ENCODE data around the gene C10orf62. TPM values are rescaled to one million over a fixed set of nuclear protein-coding genes. Genes with fewer than 3 reads are reported as not detected.
"Not testable (repeated sequence)": the region's sequence is repeated elsewhere in the genome, so short reads cannot be mapped to it uniquely, and the experiment has no call there.

Gene C10orf62
- total RNA-seq, 1 experiment from 2014 or later: not detected

DNA sequence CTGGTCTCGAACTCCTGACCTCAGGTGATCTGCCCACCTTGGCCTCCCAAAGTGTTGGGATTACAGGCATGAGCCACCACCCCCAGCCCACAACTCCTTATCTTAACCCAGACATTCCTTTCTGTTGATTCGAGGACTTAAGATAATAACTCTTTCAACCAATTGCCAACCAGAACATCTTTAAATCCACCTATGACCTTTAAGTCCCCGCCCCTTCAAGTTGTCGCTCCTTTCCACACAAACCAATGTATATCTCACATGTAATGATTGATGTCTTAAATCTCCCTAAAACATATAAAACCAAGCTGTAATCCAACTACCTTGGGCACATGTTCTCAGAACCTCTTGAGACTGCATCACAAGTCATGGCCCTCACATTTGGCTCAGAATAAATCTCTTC lies 24.7 kb upstream of the C10orf62 start:
- DNase-seq (ENCODE audit: low read depth): no peak

DNA sequence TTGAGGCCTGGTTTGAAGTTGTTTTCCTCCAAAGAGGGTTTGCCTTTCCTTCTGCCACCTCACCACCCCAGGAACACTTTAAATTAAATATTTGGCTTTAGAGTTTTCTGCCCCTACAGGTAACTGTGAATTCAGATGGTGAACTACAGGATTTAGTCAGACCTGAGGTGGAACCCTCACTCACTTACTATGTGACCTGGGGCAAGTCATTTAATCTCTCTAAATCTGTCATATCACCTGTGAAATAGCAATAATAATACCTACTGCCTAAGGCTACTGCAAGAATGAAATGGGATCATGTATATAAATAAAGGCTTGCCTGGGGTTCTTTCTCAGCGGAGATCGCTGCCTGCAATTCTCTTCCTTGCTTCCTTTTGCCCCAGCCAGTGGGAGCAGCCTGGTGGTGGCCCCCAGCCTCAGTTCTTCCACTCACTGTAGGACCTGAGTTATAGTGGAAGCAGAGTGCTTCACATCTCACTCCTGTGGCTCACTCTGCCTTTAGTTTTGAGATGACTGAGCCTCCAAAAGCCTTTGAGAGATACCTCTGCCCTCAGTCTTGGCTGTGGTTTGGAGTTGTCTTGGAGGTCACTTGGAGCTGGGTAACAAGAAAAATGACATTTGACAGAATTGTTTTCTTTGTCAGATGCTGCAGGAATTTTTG lies 23.1 kb upstream of the C10orf62 start:
- DNase-seq (ENCODE audit: low read depth): no peak

DNA sequence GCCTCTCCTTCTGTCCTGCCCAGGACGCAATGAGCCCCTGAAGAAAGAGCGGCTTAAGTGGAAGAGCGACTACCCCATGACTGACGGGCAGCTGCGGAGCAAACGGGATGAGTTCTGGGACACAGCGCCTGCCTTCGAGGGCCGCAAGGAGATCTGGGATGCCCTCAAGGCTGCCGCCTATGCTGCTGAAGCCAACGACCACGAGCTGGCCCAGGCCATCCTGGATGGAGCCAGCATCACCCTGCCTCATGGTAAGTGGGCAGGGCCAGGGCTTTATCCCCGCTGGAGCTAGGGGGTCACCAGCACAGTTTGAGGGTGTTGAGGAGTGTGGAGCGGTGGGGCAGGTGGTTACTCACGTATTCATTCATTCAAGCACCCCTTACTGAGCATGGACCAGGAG lies 21.6 kb upstream of the C10orf62 start:
- no peak for DNase-seq (ENCODE audit: low read depth)

DNA sequence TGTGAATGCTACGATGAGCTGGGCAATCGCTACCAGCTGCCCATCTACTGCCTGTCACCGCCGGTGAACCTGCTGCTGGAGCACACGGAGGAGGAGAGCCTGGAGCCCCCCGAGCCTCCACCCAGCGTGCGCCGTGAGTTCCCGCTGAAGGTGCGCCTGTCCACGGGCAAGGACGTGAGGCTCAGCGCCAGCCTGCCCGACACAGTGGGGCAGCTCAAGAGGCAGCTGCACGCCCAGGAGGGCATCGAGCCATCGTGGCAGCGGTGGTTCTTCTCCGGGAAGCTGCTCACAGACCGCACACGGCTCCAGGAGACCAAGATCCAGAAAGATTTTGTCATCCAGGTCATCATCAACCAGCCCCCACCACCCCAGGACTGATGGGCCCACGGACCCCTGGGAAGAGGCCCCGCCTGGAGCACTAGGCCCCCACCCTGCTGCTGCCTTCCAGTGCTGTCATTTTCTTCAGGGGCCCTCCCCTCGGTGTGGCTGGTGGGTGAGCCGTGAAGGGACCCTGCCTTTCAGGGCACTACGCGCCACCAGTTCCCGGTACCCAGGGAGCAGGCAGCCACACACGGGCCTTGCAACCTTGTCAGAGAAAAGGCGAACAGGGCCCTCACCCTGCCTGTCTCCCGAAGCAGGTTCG lies 19.3 kb upstream of the C10orf62 start:
- no peak for DNase-seq (ENCODE audit: low read depth)

DNA sequence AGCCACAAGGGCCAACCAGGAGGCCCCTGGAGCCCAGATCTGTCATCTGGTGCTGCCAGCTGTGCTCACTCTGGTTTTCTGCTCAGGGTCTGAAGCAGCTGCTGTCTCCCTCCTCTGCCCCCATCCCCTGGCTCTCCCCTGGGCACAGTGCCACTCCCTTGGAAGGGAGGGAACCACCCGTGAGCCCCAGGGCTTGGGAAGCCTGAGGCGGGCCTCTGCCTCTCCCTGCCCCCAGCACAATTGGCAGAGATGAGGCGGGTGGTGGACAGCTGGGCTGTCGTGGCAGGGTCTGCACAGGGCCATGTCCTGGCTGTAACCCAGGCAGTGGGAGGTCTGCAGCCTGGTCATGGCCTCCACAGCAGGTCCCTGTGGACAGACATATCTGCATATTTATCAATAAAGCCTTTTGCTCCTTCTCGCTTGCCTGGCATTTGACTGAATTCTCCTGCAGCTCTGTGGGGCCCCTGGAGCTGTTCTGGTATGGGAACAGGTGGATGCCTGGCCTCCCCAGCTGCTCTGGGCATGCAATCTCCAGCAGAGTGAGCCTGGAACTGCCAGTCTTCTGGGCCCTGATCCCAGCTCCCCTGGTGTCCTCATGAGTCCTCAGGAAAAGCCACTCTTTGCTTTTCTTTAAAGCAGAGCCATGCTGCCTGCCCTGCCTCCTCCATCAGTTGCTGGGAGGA lies 18.6 kb upstream of the C10orf62 start:
- DNase-seq (ENCODE audit: low read depth): no peak

DNA sequence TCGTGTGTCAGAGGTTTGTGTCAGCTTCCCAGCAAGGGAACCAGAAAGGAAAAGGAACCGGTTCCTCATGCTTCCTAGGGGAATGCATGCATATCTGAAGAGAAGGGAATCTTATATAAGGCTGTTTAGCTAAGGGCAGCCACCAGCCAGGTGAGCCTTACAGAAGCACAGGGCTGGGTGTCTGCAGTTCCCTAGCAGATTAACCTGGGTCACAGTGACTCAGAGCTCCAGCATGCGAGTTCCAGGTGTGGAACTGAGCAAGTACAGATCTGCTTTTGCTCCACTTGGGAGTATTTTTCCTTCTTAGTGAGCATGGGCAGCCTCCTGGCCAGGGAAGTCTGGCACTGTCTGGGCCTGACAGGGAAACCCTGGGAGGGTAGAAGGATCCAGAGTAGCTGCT lies 17.9 kb upstream of the C10orf62 start:
- no peak for DNase-seq (ENCODE audit: low read depth)

DNA sequence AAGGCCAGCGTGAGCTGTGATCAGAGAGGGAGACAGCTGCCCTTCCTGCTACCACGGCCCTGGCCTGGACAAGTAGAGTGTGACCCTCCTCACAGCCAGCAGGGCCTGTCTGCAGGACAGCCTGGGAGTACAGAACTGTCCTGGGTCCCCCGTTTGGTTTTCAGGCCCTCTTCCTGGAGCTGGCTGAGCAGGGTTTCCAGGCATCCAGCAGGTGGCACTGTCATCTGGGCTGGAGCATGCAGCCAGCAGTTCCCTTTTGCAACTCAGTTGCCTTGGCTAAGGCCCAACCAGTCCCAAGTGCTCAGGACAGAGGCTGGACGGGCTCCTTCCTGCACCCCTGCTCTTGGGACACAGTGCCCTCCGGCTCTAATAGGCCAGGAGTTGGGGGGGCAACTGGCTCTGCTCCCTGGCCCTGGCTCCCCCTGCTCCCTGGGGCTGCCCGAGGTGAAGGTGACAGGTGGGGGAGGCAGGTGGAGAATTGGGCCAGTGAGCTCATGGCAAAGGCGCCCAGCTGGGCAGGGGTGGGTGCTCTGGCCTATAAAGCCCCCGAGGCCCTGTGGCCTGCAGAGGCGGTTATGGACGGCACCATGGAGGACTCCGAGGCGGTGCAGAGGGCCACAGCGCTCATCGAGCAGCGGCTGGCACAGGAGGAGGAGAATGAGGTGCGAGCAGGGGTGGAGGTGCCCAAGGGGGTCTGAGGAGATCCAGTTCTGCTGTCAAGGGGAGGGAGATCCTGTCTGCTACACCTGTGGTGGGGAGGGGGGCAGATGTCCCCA lies 17.1 kb upstream of the C10orf62 start, which contains the start of gene ANKRD2:
Gene ANKRD2 (plus strand): TSS at position 566 of the 776 bp plus-strand sequence. CDS start 10 bp downstream, at position 576.
- peak; percentile 63 for DNase-seq (ENCODE audit: low read depth)

DNA sequence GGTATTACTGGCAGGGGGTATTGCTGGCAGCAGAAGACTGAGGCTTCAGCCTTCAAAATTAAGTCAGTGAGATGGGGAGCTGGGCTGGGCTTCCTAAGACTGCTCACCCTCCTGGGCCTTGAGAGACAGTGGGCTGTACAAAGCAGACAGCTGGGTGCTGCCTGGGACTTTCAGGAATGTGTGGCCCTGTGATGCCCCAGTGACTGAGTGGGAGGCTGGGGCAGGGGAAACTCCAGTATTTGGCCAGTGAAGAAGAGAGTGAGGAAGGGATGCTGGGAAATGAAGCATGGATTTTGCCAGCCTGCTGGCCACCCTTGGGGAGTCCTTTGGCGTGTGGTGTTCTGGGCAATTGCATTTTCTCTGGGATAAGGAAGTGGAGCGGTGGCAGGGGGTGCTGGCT lies 16.5 kb upstream of the C10orf62 start:
- DNase-seq (ENCODE audit: low read depth): no peak

DNA sequence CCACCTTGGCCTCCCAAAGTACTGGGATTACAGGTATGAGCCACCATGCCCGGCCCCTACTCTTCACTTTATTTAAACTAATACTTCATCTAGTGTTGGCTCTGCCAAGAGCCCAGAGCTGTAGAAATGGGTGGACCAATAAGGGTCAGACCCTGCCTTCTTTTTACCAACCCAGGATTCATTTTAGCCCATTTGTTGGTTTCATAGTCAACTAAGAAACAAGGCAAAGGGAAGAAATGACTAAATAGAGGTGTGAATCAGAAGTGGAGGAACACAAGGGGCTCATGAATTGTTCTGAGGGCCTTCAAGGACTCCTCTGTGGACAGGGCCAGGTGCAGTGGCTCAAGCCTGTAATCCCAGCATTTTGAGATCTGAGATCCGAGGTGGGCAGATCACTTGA lies 15.8 kb upstream of the C10orf62 start:
- DNase-seq (ENCODE audit: low read depth): no peak

DNA sequence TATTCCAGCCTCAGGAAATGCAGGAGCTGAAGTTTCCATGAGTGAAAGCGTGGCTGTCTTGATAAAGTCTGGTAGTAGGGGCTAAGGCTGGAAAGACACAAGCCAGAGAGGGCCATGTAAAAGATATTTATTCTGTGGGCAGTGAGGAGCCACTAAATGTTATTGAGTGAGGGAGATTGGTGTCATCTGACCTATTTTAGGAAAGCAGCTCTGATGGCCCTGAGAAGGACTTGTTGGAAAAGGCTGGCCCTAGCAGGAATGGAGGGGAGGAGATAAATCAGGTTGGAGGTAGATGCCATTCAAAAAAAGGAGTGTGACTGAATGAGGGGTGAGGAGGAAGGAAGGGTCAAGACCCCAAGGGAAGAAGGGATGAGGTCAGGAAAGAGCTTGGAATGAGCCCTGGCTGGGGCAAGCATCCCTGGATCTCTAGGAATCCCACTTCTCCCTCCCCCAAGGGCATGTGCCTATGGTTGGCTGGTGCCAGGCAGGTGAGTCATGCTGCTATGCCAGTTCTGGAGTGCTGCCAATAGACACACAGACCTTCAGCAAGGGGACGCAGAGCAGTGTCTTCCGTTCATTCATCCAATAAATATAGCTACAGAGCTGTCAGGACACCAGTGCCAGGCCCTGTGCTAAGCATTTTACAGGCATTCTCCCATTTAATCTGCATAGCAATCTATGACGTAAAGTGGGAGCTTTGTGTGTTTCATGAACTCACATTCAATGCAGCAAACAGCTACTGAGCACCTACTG lies 15.0 kb upstream of the C10orf62 start:
- peak; percentile 91 for DNase-seq (ENCODE audit: low read depth)

DNA sequence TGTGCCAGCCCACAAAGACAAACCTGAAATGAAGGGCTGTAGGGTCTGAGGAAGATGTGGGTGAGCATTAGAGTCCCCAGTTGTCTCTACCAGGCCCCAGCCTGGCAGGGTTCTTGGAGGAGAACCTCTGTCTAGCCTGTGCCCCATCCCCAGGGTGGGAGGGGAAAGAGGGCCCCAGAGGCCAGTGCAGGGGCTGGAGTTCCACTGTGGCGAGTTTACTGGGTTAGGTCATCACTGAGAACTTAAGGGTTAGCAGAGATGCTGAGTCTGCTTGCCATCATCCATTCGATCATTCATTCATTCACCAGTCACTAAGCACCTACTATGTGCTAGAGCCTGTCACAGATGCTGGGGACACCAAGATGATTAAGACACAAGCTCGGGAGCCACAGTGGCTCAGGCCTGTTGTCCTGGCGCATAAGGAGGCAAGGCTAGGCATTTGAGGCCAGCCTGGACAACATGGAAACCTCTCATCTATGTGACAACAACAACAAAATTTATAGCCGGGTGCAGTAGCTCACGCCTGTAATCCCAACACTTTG lies 14.3 kb upstream of the C10orf62 start:
- DNase-seq (ENCODE audit: low read depth): peak; percentile 11

DNA sequence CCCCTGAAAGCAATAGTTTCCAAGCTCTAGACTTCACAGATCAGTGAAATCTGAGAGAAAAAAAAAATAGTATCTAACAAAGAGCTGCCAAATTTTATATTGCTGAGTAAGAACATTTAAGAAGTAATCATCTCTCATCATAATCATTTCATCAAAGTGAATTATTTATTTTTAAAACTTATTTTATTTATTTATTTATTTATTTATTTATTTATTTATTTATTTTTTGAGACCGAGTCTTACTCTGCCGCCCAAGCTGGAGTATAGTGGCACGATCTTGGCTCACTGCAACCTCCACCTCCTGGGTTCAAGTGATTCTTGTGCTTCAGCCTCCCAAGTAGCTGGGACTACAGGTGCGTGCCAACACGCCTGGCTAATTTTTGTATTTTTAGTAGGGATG lies 13.0 kb upstream of the C10orf62 start:
- not testable (repeated sequence) for DNase-seq (ENCODE audit: low read depth)

DNA sequence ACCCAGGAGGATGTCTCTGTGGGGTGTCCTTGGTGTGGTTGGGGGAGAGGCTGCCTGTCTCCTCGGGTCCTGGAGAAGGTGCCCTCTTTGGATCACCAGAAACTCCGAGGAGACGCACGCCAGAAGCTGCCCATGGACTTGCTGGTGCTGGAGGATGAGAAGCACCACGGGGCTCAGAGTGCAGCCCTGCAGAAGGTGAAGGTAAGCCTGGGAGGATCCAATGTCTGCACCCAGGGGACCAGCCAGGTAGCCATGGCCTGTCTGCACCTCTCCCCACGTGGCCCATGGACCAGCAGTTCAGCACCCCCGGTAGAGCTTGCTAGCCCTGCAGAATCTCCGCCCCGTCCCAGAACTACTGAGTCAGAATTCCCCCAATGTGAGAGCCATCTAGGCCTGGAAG lies 11.8 kb upstream of the C10orf62 start:
- DNase-seq (ENCODE audit: low read depth): no peak

DNA sequence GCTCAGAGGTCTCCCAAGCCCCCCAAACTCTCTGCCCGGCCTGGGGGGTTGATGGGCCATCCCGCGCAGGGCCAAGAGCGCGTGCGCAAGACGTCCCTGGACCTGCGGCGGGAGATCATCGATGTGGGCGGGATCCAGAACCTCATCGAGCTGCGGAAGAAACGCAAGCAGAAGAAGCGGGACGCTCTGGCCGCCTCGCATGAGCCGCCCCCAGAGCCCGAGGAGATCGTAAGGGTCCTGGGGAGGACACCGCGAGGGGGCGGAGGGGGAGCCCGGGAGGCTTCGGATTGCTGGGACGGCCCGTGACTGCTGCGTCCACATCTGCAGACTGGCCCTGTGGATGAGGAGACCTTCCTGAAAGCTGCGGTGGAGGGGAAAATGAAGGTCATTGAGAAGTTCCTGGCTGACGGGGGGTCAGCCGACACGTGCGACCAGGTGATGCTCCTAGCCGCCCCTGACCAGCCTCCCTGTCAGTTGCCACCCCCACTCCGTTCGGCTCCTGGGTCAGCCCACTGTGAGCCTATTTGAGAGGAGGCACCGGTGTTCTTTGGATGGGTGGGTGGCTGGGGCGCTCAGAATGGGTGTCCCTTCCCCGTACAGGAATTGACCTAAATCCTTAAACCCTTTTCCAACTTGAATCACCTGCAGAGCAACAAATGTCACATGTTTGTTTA lies 11.2 kb upstream of the C10orf62 start:
- no peak for DNase-seq (ENCODE audit: low read depth)

DNA sequence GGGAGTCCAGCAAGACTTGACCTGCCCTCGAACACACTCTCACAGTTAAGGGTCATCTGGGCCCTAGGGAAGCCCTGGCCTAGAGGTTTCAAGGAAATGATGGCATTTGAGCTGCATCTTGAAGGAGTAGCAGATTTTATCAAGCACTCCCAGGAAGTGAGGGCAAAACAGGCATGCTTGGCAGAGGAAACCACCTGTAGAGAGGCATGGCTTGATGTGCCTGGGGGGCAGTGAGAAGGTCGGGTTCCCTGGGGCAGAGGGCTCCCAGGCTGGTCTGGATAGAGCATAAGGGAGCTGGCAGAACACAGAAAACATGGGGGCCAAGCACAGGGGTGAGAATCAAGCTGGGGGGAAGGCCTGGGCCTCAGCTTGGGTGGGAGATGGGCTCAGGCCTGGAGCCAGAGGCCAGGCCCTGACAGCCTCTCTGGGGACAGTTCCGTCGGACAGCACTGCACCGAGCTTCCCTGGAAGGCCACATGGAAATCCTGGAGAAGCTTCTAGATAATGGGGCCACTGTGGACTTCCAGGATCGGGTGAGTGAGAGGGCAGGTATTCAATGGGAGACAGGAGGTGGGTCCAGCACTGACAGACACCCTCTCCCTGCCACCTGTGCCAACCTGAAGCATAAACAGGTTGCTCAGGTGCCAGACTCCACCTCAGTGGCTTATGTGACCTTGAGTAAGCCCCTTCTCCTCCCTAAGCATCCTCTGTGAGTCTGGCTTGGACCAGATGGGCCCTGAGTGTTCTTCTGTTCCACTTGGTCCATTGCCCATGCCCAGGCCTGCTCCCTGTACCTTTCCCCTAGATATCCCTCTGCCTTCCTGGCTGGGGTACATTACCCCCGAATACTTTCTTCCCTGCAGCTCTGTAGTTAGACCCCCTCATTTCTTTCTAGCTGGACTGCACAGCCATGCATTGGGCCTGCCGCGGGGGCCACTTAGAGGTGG lies 8.8 kb upstream of the C10orf62 start:
- no peak for DNase-seq (ENCODE audit: low read depth)

DNA sequence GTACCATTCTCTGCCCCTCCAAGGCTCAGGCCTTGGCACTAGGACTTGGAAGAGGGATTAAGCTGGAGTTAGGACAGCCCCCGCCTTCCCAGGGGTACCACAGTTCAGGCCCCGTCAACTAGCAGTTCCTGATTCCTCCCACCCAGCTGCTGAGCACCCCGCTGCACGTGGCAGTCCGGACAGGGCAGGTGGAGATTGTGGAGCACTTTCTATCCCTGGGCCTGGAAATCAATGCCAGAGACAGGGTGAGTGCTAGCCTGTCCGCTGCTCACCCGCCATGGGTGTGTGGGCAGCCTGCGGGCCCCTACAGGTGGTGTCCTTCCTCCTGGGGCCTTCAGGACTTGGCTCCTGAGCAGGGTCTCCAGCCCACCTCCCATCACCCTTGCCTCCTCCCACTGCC lies 7.4 kb upstream of the C10orf62 start:
- DNase-seq (ENCODE audit: low read depth): no peak

DNA sequence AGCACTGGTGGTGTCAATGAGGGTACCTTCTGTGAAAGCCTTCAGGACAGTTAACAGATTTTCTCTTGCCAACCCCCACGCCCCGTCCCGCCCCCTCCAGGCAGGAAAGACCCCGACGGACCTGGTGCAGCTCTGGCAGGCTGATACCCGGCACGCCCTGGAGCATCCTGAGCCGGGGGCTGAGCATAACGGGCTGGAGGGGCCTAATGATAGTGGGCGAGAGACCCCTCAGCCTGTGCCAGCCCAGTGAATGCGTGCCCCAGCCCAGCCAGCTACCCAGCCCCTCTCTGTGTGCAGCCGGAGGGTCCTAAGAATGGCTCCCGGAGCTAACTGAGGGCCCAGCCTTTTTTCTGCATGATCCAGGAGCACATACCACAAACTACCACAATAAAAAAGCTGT lies 6.0 kb upstream of the C10orf62 start:
- no peak for DNase-seq (ENCODE audit: low read depth)

DNA sequence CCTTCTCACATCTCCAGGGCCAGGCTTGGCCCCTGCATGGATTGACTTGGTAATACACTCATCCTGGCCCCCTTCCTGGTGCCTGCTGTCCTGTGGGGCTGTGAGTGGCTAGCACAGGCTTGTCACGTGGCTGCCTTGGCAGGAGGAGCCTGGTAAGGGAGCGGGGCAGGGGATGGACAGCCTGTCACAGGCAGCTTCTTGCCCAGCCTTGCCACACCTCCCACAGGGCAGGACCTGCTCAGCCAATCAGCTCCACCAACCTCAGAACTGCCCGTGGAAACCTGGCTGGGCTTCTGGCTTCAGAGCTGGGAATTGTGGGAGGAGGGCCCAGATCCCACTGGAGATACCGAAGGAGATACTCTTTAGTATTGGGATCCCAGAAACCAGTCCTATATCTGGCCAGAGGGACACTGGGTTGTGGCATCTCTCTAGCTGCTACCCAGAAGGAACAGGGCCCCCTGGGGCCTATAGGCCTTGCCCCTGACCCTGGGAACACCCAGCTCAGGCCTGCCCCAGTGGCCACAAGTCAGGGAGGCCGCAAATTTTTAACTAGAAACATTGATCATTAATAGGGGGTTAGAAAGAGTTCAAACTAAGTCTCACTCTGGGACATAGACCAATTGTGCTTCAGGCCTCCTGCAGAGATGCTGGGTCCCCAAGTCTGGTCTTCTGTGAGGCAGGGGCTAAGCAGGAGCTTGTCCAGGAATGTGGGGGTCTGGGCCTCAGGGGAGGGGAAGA lies 5.3 kb upstream of the C10orf62 start, which contains the start of gene HOGA1:
Gene HOGA1 (plus strand): TSS at position 330 of the 738 bp plus-strand sequence. CDS start 315 bp downstream, at position 645.
- peak; percentile 77 for DNase-seq (ENCODE audit: low read depth)
